Bone marrow (tissue), 2 donors: ENCODE data around the gene PLXDC2.
"Not testable (repeated sequence)": the region's sequence is repeated elsewhere in the genome, so short reads cannot be mapped to it uniquely, and the experiment has no call there.

Experiments used
- DNase-seq, 2 donors: peaks; one replicate each; lab custom pipeline; 2025; lab: John Stamatoyannopoulos, UW

Gene PLXDC2

DNA sequence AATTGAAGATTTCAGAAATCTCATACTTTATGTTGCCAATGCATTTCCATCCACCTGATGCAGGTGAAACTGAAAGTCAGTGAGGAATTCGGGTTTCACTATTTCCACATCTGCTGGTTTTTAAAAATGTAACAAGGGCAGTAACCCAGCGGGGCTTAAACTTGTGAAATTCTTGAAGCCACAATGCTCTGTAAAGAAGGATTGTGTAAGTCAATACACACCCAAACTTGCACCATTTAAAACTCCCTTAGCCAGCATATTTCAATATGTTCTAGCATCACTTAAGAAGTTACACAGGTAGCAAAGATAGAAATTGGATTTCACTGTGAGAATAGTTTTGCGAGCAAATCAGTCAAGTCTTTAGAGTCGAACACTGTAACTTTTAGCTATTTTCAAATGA lies 386.1 kb downstream of the PLXDC2 start:
- no peak for DNase-seq

DNA sequence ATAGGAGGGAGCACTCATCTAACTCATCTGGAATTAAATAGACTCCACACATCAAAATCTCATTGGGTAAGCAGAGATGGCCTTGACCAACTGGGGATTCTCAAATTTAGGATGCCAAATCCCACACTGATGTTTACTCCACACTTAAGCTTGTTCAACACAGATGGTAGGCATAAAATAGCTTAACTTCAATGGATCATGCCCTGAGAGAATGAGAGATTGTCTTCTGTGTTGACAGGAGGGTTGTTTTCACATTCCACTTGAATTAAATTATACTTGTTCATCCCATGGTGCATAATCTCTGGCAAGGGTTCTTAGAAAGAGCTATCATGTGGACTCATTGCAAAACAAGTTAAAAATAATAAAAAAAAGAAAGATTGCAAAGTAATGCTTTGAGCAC lies 391.4 kb downstream of the PLXDC2 start:
- DNase-seq, result no peak

DNA sequence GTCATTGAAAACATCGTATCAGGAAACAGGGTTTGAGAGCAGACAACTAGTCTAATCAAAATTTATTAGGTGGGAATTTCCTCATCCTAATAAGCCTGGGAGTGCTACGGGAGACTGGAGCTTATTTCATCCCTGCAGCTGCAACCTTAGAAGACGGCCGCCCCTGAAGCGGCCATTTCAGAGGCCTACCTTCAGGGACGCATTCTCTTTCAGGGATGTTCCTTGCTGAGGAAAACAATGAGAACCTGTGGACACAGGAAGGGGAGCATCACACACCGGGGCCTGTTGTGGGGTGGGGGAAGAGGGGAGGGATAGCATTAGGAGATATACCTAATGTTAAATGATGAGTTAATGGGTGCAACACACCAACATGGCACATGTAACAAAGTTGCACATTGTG lies 392.9 kb downstream of the PLXDC2 start:
- not testable (repeated sequence) for DNase-seq

GRCh38 chr10:20215547-20216152 lies 399.4 kb downstream of the PLXDC2 start:
- DNase-seq, result no peak

- DNase-seq, result no peak
Measured at GRCh38 chr10:20221356-20221755, 405.1 kb downstream of the PLXDC2 start.

- DNase-seq, result no peak
Measured at GRCh38 chr10:20228729-20229128, 412.5 kb downstream of the PLXDC2 start.

- no peak for DNase-seq
Measured at GRCh38 chr10:20232079-20232705, 416.0 kb downstream of the PLXDC2 start.

DNA sequence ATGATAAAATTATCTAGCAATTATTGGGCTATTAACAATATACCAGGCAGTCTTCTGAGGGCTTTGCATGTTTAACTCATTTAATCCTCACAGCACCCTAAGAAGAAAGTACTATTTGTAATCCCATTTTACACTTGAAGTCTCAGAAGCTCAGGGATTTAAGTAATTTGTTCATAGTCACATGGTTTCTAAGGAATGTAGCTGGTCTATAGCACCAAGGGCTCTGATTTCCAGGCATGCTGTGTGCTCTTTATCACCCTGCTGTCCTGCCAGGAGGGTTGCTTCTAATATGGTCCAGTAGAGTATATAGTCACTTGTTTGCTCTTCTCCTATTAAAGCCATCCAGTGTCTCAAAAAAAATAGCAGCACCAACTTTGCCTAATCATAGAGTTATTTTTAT lies 417.2 kb downstream of the PLXDC2 start:
- DNase-seq, result no peak

GRCh38 chr10:20234579-20234978 lies 418.3 kb downstream of the PLXDC2 start:
- DNase-seq, result no peak

DNA sequence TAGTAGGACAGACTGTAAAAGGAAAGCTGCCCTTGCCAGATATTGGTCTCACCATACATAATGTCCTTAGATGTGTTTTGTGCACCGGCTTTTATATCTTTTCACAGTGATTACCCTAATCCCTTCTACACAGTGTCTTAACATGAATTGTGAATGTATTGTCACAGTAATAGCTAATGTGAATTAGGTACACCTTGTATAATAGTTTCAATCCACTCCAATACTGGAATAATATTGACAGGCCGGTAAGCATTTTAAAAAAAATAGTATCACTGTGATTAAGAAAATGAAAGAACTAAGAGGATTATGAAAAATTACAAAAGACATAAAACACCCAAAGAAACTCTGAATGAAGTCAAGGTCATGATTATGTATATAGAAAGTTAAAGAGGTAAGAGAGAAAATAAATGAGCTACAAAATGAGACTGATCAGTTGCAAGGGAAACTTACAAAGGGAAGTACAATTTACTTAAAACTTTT lies 420.9 kb downstream of the PLXDC2 start:
- DNase-seq, result no peak

- no peak for DNase-seq
Measured at GRCh38 chr10:20237586-20237985, 421.4 kb downstream of the PLXDC2 start.

DNA sequence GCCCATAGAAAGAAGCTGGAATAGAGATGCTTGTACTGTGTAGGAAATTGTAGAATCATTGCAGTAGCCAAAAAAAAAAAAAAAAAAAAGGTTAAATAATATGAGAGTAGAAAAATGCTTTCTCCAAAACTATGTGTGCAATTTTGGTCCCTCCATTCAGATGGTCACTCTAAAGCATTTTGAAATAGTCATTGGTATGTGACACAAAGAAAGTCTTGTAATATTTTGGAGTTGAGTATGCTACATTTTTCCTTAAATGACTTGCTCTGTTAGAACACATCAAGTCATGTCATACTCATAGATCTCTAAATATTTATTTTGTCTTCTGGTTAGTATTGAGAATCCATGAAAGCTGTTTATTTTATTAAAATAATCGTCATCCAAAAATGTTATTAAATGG lies 424.4 kb downstream of the PLXDC2 start:
- DNase-seq, result no peak

DNA sequence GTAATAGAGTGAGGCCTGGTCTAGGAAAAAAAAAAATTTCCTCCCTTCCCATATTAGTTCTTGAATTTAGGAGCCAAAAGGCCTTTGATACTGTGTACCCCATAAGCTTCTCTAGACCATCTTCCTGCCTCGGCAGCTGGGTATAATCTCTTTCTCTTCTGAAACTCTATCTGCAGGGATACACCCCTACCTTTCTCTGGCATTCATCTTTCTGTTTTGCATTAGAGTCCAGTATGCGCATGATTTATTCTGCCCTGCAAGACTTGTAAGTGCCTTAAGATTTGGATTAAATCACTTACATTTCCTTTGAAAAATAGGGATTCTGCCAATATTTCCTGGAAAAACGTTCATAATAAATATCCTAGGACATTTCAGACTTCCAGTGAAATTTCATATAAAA lies 431.2 kb downstream of the PLXDC2 start:
- DNase-seq, result no peak

GRCh38 chr10:20247891-20248708 lies 431.9 kb downstream of the PLXDC2 start:
- DNase-seq, result no peak

- DNase-seq, result no peak
Measured at GRCh38 chr10:20254078-20254477, 437.8 kb downstream of the PLXDC2 start.

DNA sequence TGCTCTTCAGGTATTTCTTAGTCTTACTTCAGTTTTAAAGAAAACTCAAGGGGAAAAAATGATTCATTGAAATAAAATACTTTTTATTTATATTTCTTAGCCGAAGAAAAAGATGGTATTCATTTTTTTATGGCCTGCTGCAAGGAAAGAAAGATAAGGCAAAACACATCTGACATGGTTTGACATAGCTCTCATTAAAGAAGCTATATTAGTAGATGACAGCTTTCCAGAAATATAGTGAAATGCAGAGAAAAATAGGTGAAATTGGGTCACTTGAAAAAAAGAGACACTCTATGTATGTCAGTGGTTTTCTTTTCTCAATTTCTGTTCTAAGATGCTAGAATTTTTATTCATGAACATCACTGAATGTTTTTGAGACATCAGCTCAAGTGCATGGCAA lies 438.3 kb downstream of the PLXDC2 start:
- DNase-seq, result no peak

DNA sequence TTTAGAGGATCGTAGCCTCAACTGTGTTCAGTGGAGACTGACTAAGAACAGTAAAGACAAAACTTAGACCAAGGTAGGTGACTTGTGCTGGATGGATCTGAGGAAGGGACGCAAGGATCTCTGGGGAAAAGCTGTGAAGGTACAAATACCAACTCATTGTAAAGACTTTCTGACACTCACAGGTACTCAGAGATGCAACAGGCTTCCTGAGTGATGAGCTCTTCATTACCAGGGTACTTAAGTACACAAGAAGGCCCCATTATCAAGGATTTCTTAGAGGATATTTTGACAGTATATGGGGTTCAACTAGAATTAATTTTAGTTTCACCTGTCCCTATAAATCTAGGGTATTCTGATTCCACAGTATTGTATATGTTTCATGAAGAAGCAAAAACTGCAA lies 440.7 kb downstream of the PLXDC2 start:
- DNase-seq, result no peak

DNA sequence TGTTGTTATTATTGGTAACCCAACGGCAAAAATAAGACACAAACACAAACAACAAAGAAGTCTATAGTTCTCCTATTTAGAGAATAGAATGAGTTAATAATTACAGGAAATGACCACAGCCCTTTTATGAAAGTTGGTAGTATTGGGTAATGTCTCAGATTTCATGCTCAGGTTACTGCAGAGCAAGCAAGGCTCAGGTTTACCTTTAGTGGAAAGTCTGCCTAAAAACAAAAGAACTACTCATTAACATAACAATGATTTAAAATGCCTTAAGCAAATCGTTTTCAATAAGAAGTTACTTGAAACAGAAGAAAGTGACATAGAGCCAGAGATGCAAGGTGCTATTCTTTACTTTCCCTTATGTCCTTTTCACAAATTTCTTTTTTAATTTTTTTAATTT lies 441.2 kb downstream of the PLXDC2 start:
- DNase-seq, result no peak

GRCh38 chr10:20265146-20265545 lies 448.9 kb downstream of the PLXDC2 start:
- DNase-seq, result no peak

DNA sequence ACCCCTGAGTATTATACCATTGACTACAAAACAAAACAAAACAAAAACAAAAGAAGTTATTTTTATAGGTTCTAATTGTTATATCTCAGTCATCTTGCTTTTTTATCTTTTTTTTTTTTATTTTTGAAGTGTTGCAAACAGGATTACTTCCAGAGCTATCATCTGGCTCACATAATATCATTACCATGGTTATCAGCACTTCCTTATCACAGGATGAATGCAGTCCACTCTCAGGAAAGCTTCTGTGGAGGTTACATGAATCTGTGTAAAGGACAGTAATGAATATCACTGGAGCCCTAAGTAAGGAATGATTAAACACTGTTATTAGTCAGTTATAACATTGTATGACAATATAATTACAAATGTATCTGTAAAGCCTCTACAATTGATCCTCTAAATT lies 451.5 kb downstream of the PLXDC2 start:
- no peak for DNase-seq

DNA sequence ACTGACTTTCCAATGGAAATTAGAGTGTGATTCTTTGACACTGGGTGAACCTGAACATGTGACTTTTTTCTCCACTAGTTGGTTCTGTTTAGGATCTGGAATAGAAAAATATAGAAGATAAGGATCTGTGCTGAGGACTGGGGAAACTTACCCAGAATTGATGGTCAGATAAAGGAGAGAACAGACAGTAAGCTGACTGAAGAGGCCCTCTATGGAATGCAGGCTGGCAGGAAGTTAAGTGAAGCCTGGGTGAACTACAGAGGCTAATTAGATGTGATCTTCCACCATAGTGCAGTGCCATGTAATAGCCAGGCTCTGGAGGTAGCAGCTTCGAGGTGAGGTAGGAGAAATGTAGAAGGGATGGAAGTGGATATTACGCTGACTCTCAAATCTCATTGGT lies 455.3 kb downstream of the PLXDC2 start:
- no peak for DNase-seq

DNA sequence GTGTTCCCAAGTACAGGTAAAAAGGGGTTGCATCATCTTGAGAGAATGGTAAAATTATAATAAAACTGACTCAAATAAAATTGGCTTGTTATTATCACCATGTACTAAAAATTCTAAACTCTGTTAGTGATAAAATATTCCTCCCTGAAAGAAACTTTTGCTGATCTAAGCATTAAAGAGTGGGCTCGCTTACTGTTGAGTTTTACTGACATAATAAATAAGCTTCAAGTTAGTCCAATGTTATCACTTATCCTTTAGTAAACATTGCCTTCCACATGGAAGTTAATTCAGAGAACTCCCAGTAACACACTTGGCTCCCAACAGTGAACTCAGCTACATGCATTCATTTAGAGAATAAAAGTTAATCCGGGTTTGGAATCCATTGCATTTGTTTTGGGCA lies 456.4 kb downstream of the PLXDC2 start:
- no peak for DNase-seq

DNA sequence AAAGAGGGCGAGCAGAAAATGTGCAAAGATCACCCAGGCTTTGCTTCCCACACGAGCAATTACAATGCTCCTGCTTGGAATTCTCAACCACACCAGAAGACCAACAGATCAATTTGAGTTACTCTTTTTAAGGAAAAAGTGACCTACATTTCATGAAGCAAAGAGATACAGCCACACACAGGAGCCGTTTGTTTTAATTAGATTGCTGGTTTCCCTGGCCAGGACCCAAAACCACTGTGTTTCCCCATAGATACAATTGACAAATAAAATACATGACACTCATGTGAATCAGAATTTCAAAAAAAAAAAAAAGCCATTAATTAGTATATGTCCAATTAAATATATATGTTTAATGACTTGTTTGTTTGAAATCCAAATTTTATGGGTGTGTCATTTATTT lies 458.3 kb downstream of the PLXDC2 start:
- DNase-seq, result no peak
